ENCODE results near the gene LTBP1. TPM values are rescaled to one million over a fixed set of nuclear protein-coding genes. Genes with fewer than 3 reads are reported as not detected.

The LTBP1 gene
- polyA plus RNA-seq, 1 donor (not counting 4 experiments of a cell fraction or from before 2014, with no cell fraction given): 9.2 TPM

DNA sequence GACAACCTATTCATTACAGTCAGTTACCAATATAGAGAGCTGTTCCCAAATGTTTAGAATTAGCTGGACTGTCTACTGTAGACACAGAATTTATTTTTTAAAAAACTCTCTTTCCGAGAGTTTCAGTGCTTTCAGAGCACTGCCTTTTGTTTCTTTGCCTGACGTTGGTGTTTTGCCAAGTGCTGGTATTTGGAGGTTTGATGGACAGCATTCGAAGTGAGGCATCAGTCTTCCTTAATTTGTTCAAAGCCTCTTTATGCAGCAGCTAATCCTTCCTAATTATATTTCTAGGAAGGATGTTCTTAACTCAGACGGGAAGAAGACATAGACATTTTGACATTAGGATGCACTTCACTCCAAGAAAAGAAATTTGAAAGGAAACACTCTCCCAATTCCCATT lies 83.2 kb downstream of the LTBP1 start:
- no peak for TF ChIP-seq EZH2 (IDR thresholded peaks at IDR 0.05; ENCODE audit: low read length)
- TF ChIP-seq, protein P1, sequence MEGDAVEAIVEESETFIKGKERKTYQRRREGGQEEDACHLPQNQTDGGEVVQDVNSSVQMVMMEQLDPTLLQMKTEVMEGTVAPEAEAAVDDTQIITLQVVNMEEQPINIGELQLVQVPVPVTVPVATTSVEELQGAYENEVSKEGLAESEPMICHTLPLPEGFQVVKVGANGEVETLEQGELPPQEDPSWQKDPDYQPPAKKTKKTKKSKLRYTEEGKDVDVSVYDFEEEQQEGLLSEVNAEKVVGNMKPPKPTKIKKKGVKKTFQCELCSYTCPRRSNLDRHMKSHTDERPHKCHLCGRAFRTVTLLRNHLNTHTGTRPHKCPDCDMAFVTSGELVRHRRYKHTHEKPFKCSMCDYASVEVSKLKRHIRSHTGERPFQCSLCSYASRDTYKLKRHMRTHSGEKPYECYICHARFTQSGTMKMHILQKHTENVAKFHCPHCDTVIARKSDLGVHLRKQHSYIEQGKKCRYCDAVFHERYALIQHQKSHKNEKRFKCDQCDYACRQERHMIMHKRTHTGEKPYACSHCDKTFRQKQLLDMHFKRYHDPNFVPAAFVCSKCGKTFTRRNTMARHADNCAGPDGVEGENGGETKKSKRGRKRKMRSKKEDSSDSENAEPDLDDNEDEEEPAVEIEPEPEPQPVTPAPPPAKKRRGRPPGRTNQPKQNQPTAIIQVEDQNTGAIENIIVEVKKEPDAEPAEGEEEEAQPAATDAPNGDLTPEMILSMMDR (optimal IDR thresholded peaks at IDR 0.05 in 1 of 3, IDR thresholded peaks at IDR 0.05 in 1 of 3, conservative IDR thresholded peaks at IDR 0.05 in 1 of 3; ENCODE audit: extremely low read depth in 1 of 3, insufficient read depth in 2 of 3, low read length in 3 of 3): no peak
- Histone ChIP-seq H3K9me3 (ENCODE audit: control insufficient read depth, low read depth, low read length) (no peaks in the 10 kb centered on the region), H3K27ac (ENCODE audit: control insufficient read depth, insufficient read depth, low read length) (no peak overlapping the region), H3K36me3 (ENCODE audit: control insufficient read depth in 2 of 2, extremely low read depth in 1 of 2, insufficient read depth in 2 of 2, low read length in 2 of 2) (no peaks in the 10 kb centered on the region), H3K4me3 (ENCODE audit: control insufficient read depth in 2 of 3, extremely low read depth in 1 of 3, insufficient read depth in 2 of 3, low read depth in 1 of 3, low read length in 3 of 3) (no peak overlapping the region), H3K9ac (ENCODE audit: control insufficient read depth, extremely low read depth, insufficient read depth, low read length) (no peak overlapping the region), H3K4me2 (ENCODE audit: control insufficient read depth, extremely low read depth, insufficient read depth, low read depth, low read length) (no peak overlapping the region), H2AFZ (ENCODE audit: control insufficient read depth, low read length) (no peak overlapping the region), H3K9me1 (ENCODE audit: control insufficient read depth, extremely low read depth, insufficient read depth, low read length) (no peaks in the 10 kb centered on the region), H4K20me1 (ENCODE audit: control insufficient read depth, extremely low read depth, insufficient read depth, low read length) (no peaks in the 10 kb centered on the region), H3K79me2 (ENCODE audit: control insufficient read depth, insufficient read depth, low read length) (no peaks in the 10 kb centered on the region), H3K27me3 (ENCODE audit: control insufficient read depth, extremely low read depth, insufficient read depth, low read length) (no peaks in the 10 kb centered on the region), H3K4me1 (ENCODE audit: control insufficient read depth, extremely low read depth, insufficient read depth, low read length) (no peaks in the 10 kb centered on the region)
- no peak for FAIRE-seq
- dilution Hi-C loops (cut with MboI; ENCODE audit: extremely low pct_ligation_motif_present, low sequenced_read_pairs): no loop called here
- DNase-seq (ENCODE audit: low read depth, low spot score): no peak

DNA sequence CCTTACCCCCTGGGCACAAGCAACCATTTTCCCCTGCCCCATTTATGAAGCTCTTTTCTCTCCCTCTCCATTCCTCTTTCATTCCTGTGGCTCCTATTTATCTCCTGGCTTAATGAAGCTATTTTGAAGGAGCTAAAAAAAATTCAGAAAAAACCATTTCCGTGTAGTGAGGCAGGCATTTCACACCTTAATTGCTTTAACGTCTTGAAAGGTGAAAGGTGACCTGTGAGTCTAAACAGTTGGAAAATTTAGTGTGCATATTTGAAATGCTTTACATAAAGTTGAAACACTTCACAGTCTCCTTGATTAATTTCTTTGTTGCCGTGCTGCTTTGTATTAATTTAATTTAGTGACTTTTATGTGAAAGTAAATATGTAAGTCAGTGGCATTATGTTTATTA lies 83.6 kb downstream of the LTBP1 start:
- Histone ChIP-seq H3K9me1 (ENCODE audit: control insufficient read depth, extremely low read depth, insufficient read depth, low read length) (no peaks in the 10 kb centered on the region), H3K36me3 (ENCODE audit: control insufficient read depth in 2 of 2, extremely low read depth in 1 of 2, insufficient read depth in 2 of 2, low read length in 2 of 2) (no peaks in the 10 kb centered on the region), H2AFZ (ENCODE audit: control insufficient read depth, low read length) (no peak overlapping the region), H3K4me2 (ENCODE audit: control insufficient read depth, extremely low read depth, insufficient read depth, low read depth, low read length) (no peak overlapping the region), H3K4me1 (ENCODE audit: control insufficient read depth, extremely low read depth, insufficient read depth, low read length) (no peaks in the 10 kb centered on the region), H3K79me2 (ENCODE audit: control insufficient read depth, insufficient read depth, low read length) (no peaks in the 10 kb centered on the region), H3K9me3 (ENCODE audit: control insufficient read depth, low read depth, low read length) (no peaks in the 10 kb centered on the region), H3K27me3 (ENCODE audit: control insufficient read depth, extremely low read depth, insufficient read depth, low read length) (no peaks in the 10 kb centered on the region), H3K9ac (ENCODE audit: control insufficient read depth, extremely low read depth, insufficient read depth, low read length) (no peak overlapping the region), H3K4me3 (ENCODE audit: control insufficient read depth in 2 of 3, extremely low read depth in 1 of 3, insufficient read depth in 2 of 3, low read depth in 1 of 3, low read length in 3 of 3) (no peak overlapping the region), H4K20me1 (ENCODE audit: control insufficient read depth, extremely low read depth, insufficient read depth, low read length) (no peaks in the 10 kb centered on the region), H3K27ac (ENCODE audit: control insufficient read depth, insufficient read depth, low read length) (no peak overlapping the region)
- dilution Hi-C loops (cut with MboI; ENCODE audit: extremely low pct_ligation_motif_present, low sequenced_read_pairs): no loop called here
- DNase-seq (ENCODE audit: low read depth, low spot score) (no peak), FAIRE-seq (no peak)
- TF ChIP-seq EZH2 (IDR thresholded peaks at IDR 0.05; ENCODE audit: low read length): no peak
- TF ChIP-seq, protein P1 (optimal IDR thresholded peaks at IDR 0.05 in 1 of 3, IDR thresholded peaks at IDR 0.05 in 1 of 3, conservative IDR thresholded peaks at IDR 0.05 in 1 of 3; ENCODE audit: extremely low read depth in 1 of 3, insufficient read depth in 2 of 3, low read length in 3 of 3): no peak

Measured in keratinocyte (primary cell).